H9 (cell line): Measurements from ENCODE around the gene MMP11. TPM values are rescaled to one million over a fixed set of nuclear protein-coding genes. Genes with fewer than 3 reads are reported as not detected.

Experiments used
- DNase-seq: peaks from one replicate; pipeline ENCODE4 v3.0.0-alpha.2; 2017
- H2AFZ ChIP-seq: one replicate; pipeline ENCODE4 v1.6.1; 2013; ENCODE audit warnings: mild to moderate bottlenecking, low read length, control low read depth, moderate library complexity
- H2AK5ac ChIP-seq: 2 replicates; pipeline ENCODE4 v1.6.1; 2013; ENCODE audit warnings: low read length, control low read depth, mixed read lengths; ENCODE audit not compliant: insufficient read length
- H2BK120ac ChIP-seq: one replicate; pipeline ENCODE4 v1.6.1; 2013; ENCODE audit warnings: low read depth, mild to moderate bottlenecking, low read length, control low read depth, inconsistent platforms; ENCODE audit not compliant: poor library complexity, severe bottlenecking
- H2BK12ac ChIP-seq: 2 replicates; pipeline ENCODE4 v1.6.1; 2013; ENCODE audit warnings: low read length, control low read depth, mixed read lengths, low read depth; ENCODE audit not compliant: insufficient read length
- H2BK15ac ChIP-seq: 2 replicates; pipeline ENCODE4 v1.6.1; 2013; ENCODE audit warnings: low read depth, low read length, control low read depth
- H2BK20ac ChIP-seq: one replicate; pipeline ENCODE4 v1.6.1; 2013; ENCODE audit warnings: low read depth, mild to moderate bottlenecking, low read length, control low read depth, inconsistent platforms; ENCODE audit not compliant: poor library complexity, severe bottlenecking
- H2BK5ac ChIP-seq: 2 replicates; pipeline ENCODE4 v1.6.1; 2013; ENCODE audit warnings: low read length, control low read depth, mixed read lengths; ENCODE audit not compliant: insufficient read length
- H3K14ac ChIP-seq: 2 replicates; pipeline ENCODE4 v1.6.1; 2013; ENCODE audit warnings: low read length, control low read depth; ENCODE audit not compliant: insufficient read depth
- H3K18ac ChIP-seq: 2 replicates; pipeline ENCODE4 v1.6.1; 2013; ENCODE audit warnings: low read depth, mild to moderate bottlenecking, mixed read lengths, low read length, control low read depth; ENCODE audit not compliant: insufficient read length
- H3K23ac ChIP-seq: 2 replicates; pipeline ENCODE4 v1.6.1; 2013; ENCODE audit warnings: low read length, control low read depth, mixed read lengths, low read depth; ENCODE audit not compliant: insufficient read length
- H3K23me2 ChIP-seq: 2 replicates; pipeline ENCODE4 v1.6.1; 2013; ENCODE audit warnings: low read depth, mild to moderate bottlenecking, mixed read lengths, low read length, control low read depth; ENCODE audit not compliant: insufficient read length, poor library complexity, severe bottlenecking
- H3K27ac ChIP-seq: 2 replicates; pipeline ENCODE4 v1.5.1; 2013; ENCODE audit warnings: low read length, control low read depth, mixed read lengths, low read depth; ENCODE audit not compliant: insufficient read length
- H3K27me3 ChIP-seq: 2 replicates; pipeline ENCODE4 v1.6.1; 2013; ENCODE audit warnings: low read length, control low read depth, inconsistent platforms; ENCODE audit not compliant: insufficient read depth
- H3K4ac ChIP-seq: 2 replicates; pipeline ENCODE4 v1.6.1; 2013; ENCODE audit warnings: low read depth, mild to moderate bottlenecking, control low read depth, inconsistent platforms, low read length, moderate library complexity
- H3K4me1 ChIP-seq: 2 replicates; pipeline ENCODE4 v1.6.1; 2013; ENCODE audit warnings: low read length, control low read depth, inconsistent platforms; ENCODE audit not compliant: insufficient read depth
- H3K4me2 ChIP-seq: 2 replicates; pipeline ENCODE4 v1.6.1; 2013; ENCODE audit warnings: low read length, control low read depth, mixed read lengths; ENCODE audit not compliant: insufficient read length, insufficient read depth
- H3K56ac ChIP-seq: 2 replicates; pipeline ENCODE4 v1.6.1; 2013; ENCODE audit warnings: low read depth, mild to moderate bottlenecking, mixed read lengths, low read length, control low read depth; ENCODE audit not compliant: insufficient read length
- H3K79me1 ChIP-seq: 2 replicates; pipeline ENCODE4 v1.6.1; 2013; ENCODE audit warnings: low read depth, mild to moderate bottlenecking, moderate library complexity, low read length, control low read depth, inconsistent platforms; ENCODE audit not compliant: insufficient read depth, poor library complexity, severe bottlenecking
- H3K79me2 ChIP-seq: 2 replicates; pipeline ENCODE4 v1.6.1; 2013; ENCODE audit warnings: low read length, control low read depth, inconsistent platforms; ENCODE audit not compliant: insufficient read depth
- H3K9ac ChIP-seq: 2 replicates; pipeline ENCODE4 v1.6.1; 2013; ENCODE audit warnings: low read length, control low read depth, mixed read lengths; ENCODE audit not compliant: insufficient read length; ENCODE audit errors: extremely low read depth
- H3K9me3 ChIP-seq: one replicate; pipeline ENCODE4 v1.6.1; 2013; ENCODE audit warnings: low read depth, low read length, inconsistent platforms; ENCODE audit not compliant: control insufficient read depth
- H3T11ph ChIP-seq: one replicate; pipeline ENCODE4 v1.6.1; 2013; ENCODE audit warnings: mild to moderate bottlenecking, low read length, control low read depth, inconsistent platforms
- H4K20me1 ChIP-seq: one replicate; pipeline ENCODE4 v1.6.1; 2013; ENCODE audit not compliant: control insufficient read depth, insufficient read length, insufficient read depth
- H4K5ac ChIP-seq: 2 replicates; pipeline ENCODE4 v1.6.1; 2013; ENCODE audit warnings: low read depth, mild to moderate bottlenecking, mixed read lengths, low read length, control low read depth; ENCODE audit not compliant: insufficient read length
- H4K8ac ChIP-seq: replicated peaks from 2 replicates; pipeline ENCODE4 v1.6.1; 2013; ENCODE audit warnings: low read length, control low read depth, mixed read lengths, low read depth; ENCODE audit not compliant: insufficient read length
- H4K91ac ChIP-seq: 2 replicates; pipeline ENCODE4 v1.6.1; 2013; ENCODE audit warnings: low read depth, mild to moderate bottlenecking, moderate library complexity, mixed read lengths, low read length, control low read depth; ENCODE audit not compliant: insufficient read length
- H3K27ac Mint-ChIP-seq, 3 experiments: 2 replicates in 2 of 3; 3 replicates in 1 of 3; pipeline ENCODE4 v1.8.0; 2020 to 2021; ENCODE audit warnings: mixed read lengths in 3 of 3, mild to moderate bottlenecking in 1 of 3, moderate library complexity in 1 of 3
- H3K27me3 Mint-ChIP-seq: 2 replicates; pipeline ENCODE4 v1.8.0; 2021; ENCODE audit warnings: low read depth, mild to moderate bottlenecking, moderate library complexity, mixed read lengths
- H3K36me3 Mint-ChIP-seq, 3 experiments: 2 replicates in 2 of 3; 3 replicates in 1 of 3; pipeline ENCODE4 v1.8.0; 2020 to 2021; ENCODE audit warnings: low read depth in 3 of 3, mixed read lengths in 3 of 3; ENCODE audit not compliant: insufficient read depth in 1 of 3
- H3K4me1 Mint-ChIP-seq, 2 experiments: 2 replicates each; pipeline ENCODE4 v1.8.0; 2020; ENCODE audit warnings: mixed read lengths in 2 of 2
- H3K4me3 Mint-ChIP-seq, 2 experiments: 2 replicates in 1 of 2; 3 replicates in 1 of 2; pipeline ENCODE4 v1.8.0; 2020 to 2021; ENCODE audit warnings: mild to moderate bottlenecking in 2 of 2, mixed read lengths in 2 of 2, moderate library complexity in 1 of 2
- H3K9me3 Mint-ChIP-seq, 2 experiments: 2 replicates in 1 of 2; 3 replicates in 1 of 2; pipeline ENCODE4 v1.8.0; 2020; ENCODE audit warnings: mild to moderate bottlenecking in 2 of 2, mixed read lengths in 2 of 2, moderate library complexity in 1 of 2
- WGBS: extraction: QIAGEN DNeasy Blood & Tissue Kit; methylation state at CpG from one replicate; pipeline ENCODE4 v1.1.7; 2013; ENCODE audit warnings: missing lambda C conversion rate, low lambda C conversion rate, mixed read lengths; ENCODE audit not compliant: insufficient read length; ENCODE audit errors: extremely low coverage; 5-methylcytosine and 5-hydroxymethylcytosine counted together
- total RNA-seq: library from RNA; stranded (reverse); gene quantifications from 2 replicates; pipeline ENCODE4 v1.2.1, GENCODE V29; 2021
- TF ChIP-seq, protein P1 (sequence below): fragments of 200-600 bp; sonication (generic); conservative IDR thresholded peaks from 3 replicates; pipeline ENCODE4 v1.8.0; 2021; ENCODE audit warnings: antibody characterized with exemption, mild to moderate bottlenecking

The MMP11 gene
- total RNA-seq, 1 experiment from 2014 or later, result 5.3 TPM

GRCh38 chr22:23825246-23825905 is 52.7 kb downstream of the MMP11 start:
- Histone ChIP-seq H3K4me2 (no peak overlapping the region), H2AK5ac (no peak overlapping the region), H3K79me1 (no peaks in the 10 kb centered on the region), H3K27me3 (no peaks in the 10 kb centered on the region), H3K9me3 (no peaks in the 10 kb centered on the region), H3T11ph (no peak overlapping the region), H2BK12ac (no peak overlapping the region), H2BK15ac (no peak overlapping the region), H3K27ac (no peak overlapping the region), H3K23me2 (no peaks in the 10 kb centered on the region), H4K91ac (no peak overlapping the region), H3K79me2 (no peaks in the 10 kb centered on the region), H3K23ac (no peak overlapping the region), H3K4ac (no peak overlapping the region), H2BK120ac (no peak overlapping the region), H4K8ac (no peak overlapping the region), H3K14ac (no peak overlapping the region), H2BK5ac (no peak overlapping the region), H4K20me1 (no peaks in the 10 kb centered on the region), H3K56ac (no peak overlapping the region), H2BK20ac (no peak overlapping the region), H3K9ac (no peak overlapping the region), H3K18ac (no peak overlapping the region), H2AFZ (no peak overlapping the region), H3K4me1 (no peaks in the 10 kb centered on the region), H4K5ac (no peak overlapping the region)
- TF ChIP-seq, protein P1, sequence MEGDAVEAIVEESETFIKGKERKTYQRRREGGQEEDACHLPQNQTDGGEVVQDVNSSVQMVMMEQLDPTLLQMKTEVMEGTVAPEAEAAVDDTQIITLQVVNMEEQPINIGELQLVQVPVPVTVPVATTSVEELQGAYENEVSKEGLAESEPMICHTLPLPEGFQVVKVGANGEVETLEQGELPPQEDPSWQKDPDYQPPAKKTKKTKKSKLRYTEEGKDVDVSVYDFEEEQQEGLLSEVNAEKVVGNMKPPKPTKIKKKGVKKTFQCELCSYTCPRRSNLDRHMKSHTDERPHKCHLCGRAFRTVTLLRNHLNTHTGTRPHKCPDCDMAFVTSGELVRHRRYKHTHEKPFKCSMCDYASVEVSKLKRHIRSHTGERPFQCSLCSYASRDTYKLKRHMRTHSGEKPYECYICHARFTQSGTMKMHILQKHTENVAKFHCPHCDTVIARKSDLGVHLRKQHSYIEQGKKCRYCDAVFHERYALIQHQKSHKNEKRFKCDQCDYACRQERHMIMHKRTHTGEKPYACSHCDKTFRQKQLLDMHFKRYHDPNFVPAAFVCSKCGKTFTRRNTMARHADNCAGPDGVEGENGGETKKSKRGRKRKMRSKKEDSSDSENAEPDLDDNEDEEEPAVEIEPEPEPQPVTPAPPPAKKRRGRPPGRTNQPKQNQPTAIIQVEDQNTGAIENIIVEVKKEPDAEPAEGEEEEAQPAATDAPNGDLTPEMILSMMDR, result no peak
- WGBS, result no CpG with 5 or more reads among the region's 12 CpGs
- H3K9me3 Mint-ChIP-seq, result no peaks in the 10 kb centered on the region
- H3K36me3 Mint-ChIP-seq, result peaks cover 48 to 91% (median 89%) of the 10 kb centered on the region in 3 experiments
- no peak overlapping the region; a peak in 1 of 5 replicates for H3K4me3 Mint-ChIP-seq
- no peak for DNase-seq
- H3K27me3 Mint-ChIP-seq, result no peaks in the 10 kb centered on the region
- H3K4me1 Mint-ChIP-seq, result peaks cover 13 to 15% of the 10 kb centered on the region in 2 experiments; a peak in 3 of 4 replicates
- H3K27ac Mint-ChIP-seq, result peak overlapping the region in 2 of 3 experiments; percentile 73 to 96; a peak in 4 of 7 replicates
